Mesenchymal stem cell (in vitro differentiated cells and primary cell): ENCODE results near the gene PHIP.

Experiments
- DNase-seq: peaks from one replicate; pipeline ENCODE4 v3.0.0-alpha.2; 2013
- H2AFZ ChIP-seq: one replicate; pipeline ENCODE4 v1.6.1; 2013; ENCODE audit warnings: low read depth, mild to moderate bottlenecking, control low read depth, inconsistent platforms, low read length, moderate library complexity
- H2AK5ac ChIP-seq: 2 replicates; pipeline ENCODE4 v1.6.1; 2013; ENCODE audit warnings: low read length, moderate library complexity, mild to moderate bottlenecking, inconsistent platforms; ENCODE audit not compliant: severe bottlenecking
- H2BK120ac ChIP-seq: one replicate; pipeline ENCODE4 v1.6.1; 2013; ENCODE audit warnings: low read depth, mild to moderate bottlenecking, inconsistent platforms, low read length, moderate library complexity
- H2BK12ac ChIP-seq, 2 experiments: one replicate each; pipeline ENCODE4 v1.6.1; 2013; ENCODE audit warnings: inconsistent platforms in 2 of 2, low read length in 2 of 2, mild to moderate bottlenecking in 2 of 2, moderate library complexity in 2 of 2, control low read depth in 1 of 2
- H2BK15ac ChIP-seq: one replicate; pipeline ENCODE4 v1.6.1; 2013; ENCODE audit warnings: mild to moderate bottlenecking, low read depth, inconsistent platforms; ENCODE audit not compliant: poor library complexity, severe bottlenecking
- H2BK5ac ChIP-seq: 2 replicates; pipeline ENCODE4 v1.6.1; 2013; ENCODE audit warnings: low read depth, mild to moderate bottlenecking, low read length, control low read depth, inconsistent platforms; ENCODE audit not compliant: poor library complexity, severe bottlenecking
- H3K14ac ChIP-seq, 2 experiments: one replicate each; pipeline ENCODE4 v1.6.1; 2013; ENCODE audit warnings: inconsistent platforms in 2 of 2, low read length in 2 of 2, control low read depth in 1 of 2, mild to moderate bottlenecking in 1 of 2, moderate library complexity in 1 of 2
- H3K18ac ChIP-seq, 2 experiments: one replicate each; pipeline ENCODE4 v1.6.1; 2013; ENCODE audit warnings: inconsistent platforms in 2 of 2, low read length in 2 of 2, control low read depth in 1 of 2, low read depth in 1 of 2, mild to moderate bottlenecking in 1 of 2
- H3K23ac ChIP-seq, 2 experiments: one replicate each; pipeline ENCODE4 v1.6.1; 2013; ENCODE audit warnings: inconsistent platforms in 2 of 2, low read length in 2 of 2, mild to moderate bottlenecking in 2 of 2, moderate library complexity in 2 of 2, control low read depth in 1 of 2
- H3K27ac ChIP-seq: 2 replicates; pipeline ENCODE4 v1.5.1; 2013; ENCODE audit warnings: mild to moderate bottlenecking, moderate library complexity, low read length, control low read depth, inconsistent platforms; ENCODE audit not compliant: poor library complexity, severe bottlenecking
- H3K27me3 ChIP-seq, 2 experiments: 2 replicates each; pipeline versions ENCODE4 v1.6.1 to v1.7.0; 2013; ENCODE audit warnings: low read length in 2 of 2, mild to moderate bottlenecking in 2 of 2, moderate library complexity in 2 of 2, control low read depth in 1 of 2, inconsistent platforms in 1 of 2; ENCODE audit not compliant: control insufficient read depth in 1 of 2, insufficient read depth in 1 of 2
- H3K36me3 ChIP-seq, 2 experiments: 2 replicates each; pipeline versions ENCODE4 v1.6.1 to v1.7.0; 2013; ENCODE audit warnings: low read length in 2 of 2, control low read depth in 1 of 2, inconsistent platforms in 1 of 2, low read depth in 1 of 2, mild to moderate bottlenecking in 1 of 2; ENCODE audit not compliant: insufficient read depth in 2 of 2, control insufficient read depth in 1 of 2
- H3K4ac ChIP-seq, 2 experiments: one replicate each; pipeline ENCODE4 v1.6.1; 2013; ENCODE audit warnings: inconsistent platforms in 2 of 2, low read length in 2 of 2, mild to moderate bottlenecking in 2 of 2, moderate library complexity in 2 of 2, control low read depth in 1 of 2, low read depth in 1 of 2
- H3K4me1 ChIP-seq: 2 replicates; pipeline ENCODE4 v1.6.1; 2013; ENCODE audit warnings: low read depth, low read length, control low read depth; ENCODE audit not compliant: control insufficient read depth, insufficient read depth
- H3K4me2 ChIP-seq: 2 replicates; pipeline ENCODE4 v1.6.1; 2013; ENCODE audit warnings: low read length, mild to moderate bottlenecking, inconsistent platforms; ENCODE audit not compliant: poor library complexity, severe bottlenecking
- H3K4me3 ChIP-seq, 2 experiments: 2 replicates each; pipeline versions ENCODE4 v1.5.1 to v1.7.0; 2013; ENCODE audit warnings: low read length in 2 of 2, mild to moderate bottlenecking in 2 of 2, control low read depth in 1 of 2, low read depth in 1 of 2; ENCODE audit not compliant: insufficient read depth in 1 of 2
- H3K79me1 ChIP-seq: replicated peaks from 2 replicates; pipeline ENCODE4 v1.6.1; 2013; ENCODE audit warnings: mild to moderate bottlenecking, control low read depth, low read length, inconsistent platforms; ENCODE audit not compliant: poor library complexity, severe bottlenecking
- H3K9ac ChIP-seq: 2 replicates; pipeline ENCODE4 v1.7.0; 2013; ENCODE audit warnings: mild to moderate bottlenecking, low read length, moderate library complexity
- H3K9me3 ChIP-seq: 2 replicates; pipeline ENCODE4 v1.7.0; 2013; ENCODE audit warnings: mild to moderate bottlenecking, low read length; ENCODE audit not compliant: control insufficient read depth
- H4K8ac ChIP-seq: one replicate; pipeline ENCODE4 v1.6.1; 2013; ENCODE audit warnings: inconsistent platforms, mild to moderate bottlenecking, low read length, moderate library complexity
- H4K91ac ChIP-seq: one replicate; pipeline ENCODE4 v1.6.1; 2013; ENCODE audit warnings: mild to moderate bottlenecking, low read length, inconsistent platforms
- WGBS: methylation state at CpG from one replicate; pipeline ENCODE4 v1.1.7; 2013; ENCODE audit warnings: mixed read lengths; 5-methylcytosine and 5-hydroxymethylcytosine counted together

The PHIP gene

GRCh38 chr6:78947529-78947928 is 130.5 kb downstream of the PHIP start:
- H2BK12ac ChIP-seq = no peak overlapping the region
- H3K4me1 ChIP-seq = peaks cover 2% of the 10 kb centered on the region
- peaks cover 15% of the 10 kb centered on the region for H3K9me3 ChIP-seq
- peaks cover 19 to 94% of the 10 kb centered on the region in 2 experiments for H3K36me3 ChIP-seq
- peak; percentile 18 for DNase-seq
- H2BK120ac ChIP-seq = no peak overlapping the region
- no peak overlapping the region for H2BK15ac ChIP-seq
- H3K18ac ChIP-seq = no peak overlapping the region
- H3K14ac ChIP-seq = no peak overlapping the region
- H2AFZ ChIP-seq = no peak overlapping the region
- no peak overlapping the region for H3K4me3 ChIP-seq
- H4K8ac ChIP-seq = no peak overlapping the region
- H3K27ac ChIP-seq = peak overlapping the region; percentile 43
- no peak overlapping the region for H4K91ac ChIP-seq
- H3K23ac ChIP-seq = no peak overlapping the region
- H3K9ac ChIP-seq = no peak overlapping the region
- WGBS = 100% methylated on average over 1 of the region's 2 CpGs
- H3K4me2 ChIP-seq = no peak overlapping the region
- H3K4ac ChIP-seq = no peak overlapping the region
- no peak overlapping the region for H2BK5ac ChIP-seq
- no peaks in the 10 kb centered on the region for H3K27me3 ChIP-seq
- H2AK5ac ChIP-seq = no peak overlapping the region
- H3K79me1 ChIP-seq = peaks cover 13% of the 10 kb centered on the region

GRCh38 chr6:78942446-78942845 is 135.6 kb downstream of the PHIP start:
- Histone ChIP-seq H2BK15ac (no peak overlapping the region), H3K9ac (no peak overlapping the region), H3K9me3 (no peaks in the 10 kb centered on the region), H2BK5ac (no peak overlapping the region), H3K36me3 (peaks cover 3 to 86% of the 10 kb centered on the region in 2 experiments), H3K4me1 (no peaks in the 10 kb centered on the region), H4K91ac (no peak overlapping the region), H2AFZ (no peak overlapping the region), H2AK5ac (no peak overlapping the region), H2BK120ac (no peak overlapping the region), H3K23ac (no peak overlapping the region), H2BK12ac (no peak overlapping the region), H4K8ac (no peak overlapping the region), H3K27ac (no peak overlapping the region), H3K14ac (no peak overlapping the region), H3K79me1 (peaks cover 5% of the 10 kb centered on the region), H3K4ac (no peak overlapping the region), H3K27me3 (no peaks in the 10 kb centered on the region), H3K4me2 (no peak overlapping the region), H3K18ac (no peak overlapping the region), H3K4me3 (no peak overlapping the region)
- WGBS = 89% methylated on average over 1 of the region's 1 CpG
- peak; percentile 37 for DNase-seq

DNA sequence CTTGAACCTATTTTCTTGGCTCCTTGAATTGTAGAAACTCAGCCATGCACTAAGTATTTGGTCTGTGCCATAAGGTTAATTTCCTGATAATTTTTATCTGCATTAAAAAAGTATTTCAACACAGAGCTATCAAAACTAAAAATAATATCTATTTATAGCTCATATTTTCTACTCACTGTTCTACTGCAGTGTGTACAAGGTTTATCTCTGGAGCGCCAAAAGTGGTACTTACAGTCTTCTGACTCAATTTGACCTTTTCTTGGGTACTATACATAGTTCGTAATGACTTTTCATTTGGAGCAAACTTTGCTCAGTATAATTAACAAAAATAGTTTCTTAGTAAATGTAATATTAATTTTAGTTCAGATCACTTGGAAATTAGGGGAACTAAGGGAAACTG is 141.5 kb downstream of the PHIP start:
- Histone ChIP-seq H2AFZ (no peak overlapping the region), H3K4me3 (no peak overlapping the region), H3K23ac (no peak overlapping the region), H3K4ac (no peak overlapping the region), H2BK15ac (no peak overlapping the region), H4K8ac (no peak overlapping the region), H3K27ac (no peak overlapping the region), H2BK12ac (no peak overlapping the region), H3K9ac (no peak overlapping the region), H3K14ac (no peak overlapping the region), H2AK5ac (no peak overlapping the region), H3K9me3 (peaks cover 6% of the 10 kb centered on the region), H3K27me3 (no peaks in the 10 kb centered on the region), H3K18ac (no peak overlapping the region), H3K4me2 (no peak overlapping the region), H4K91ac (no peak overlapping the region), H2BK5ac (no peak overlapping the region), H3K36me3 (peaks cover 3 to 42% of the 10 kb centered on the region in 2 experiments), H2BK120ac (no peak overlapping the region), H3K79me1 (peaks cover 2% of the 10 kb centered on the region), H3K4me1 (no peaks in the 10 kb centered on the region)
- WGBS = 100% methylated on average over 1 of the region's 2 CpGs
- DNase-seq = no peak

DNA sequence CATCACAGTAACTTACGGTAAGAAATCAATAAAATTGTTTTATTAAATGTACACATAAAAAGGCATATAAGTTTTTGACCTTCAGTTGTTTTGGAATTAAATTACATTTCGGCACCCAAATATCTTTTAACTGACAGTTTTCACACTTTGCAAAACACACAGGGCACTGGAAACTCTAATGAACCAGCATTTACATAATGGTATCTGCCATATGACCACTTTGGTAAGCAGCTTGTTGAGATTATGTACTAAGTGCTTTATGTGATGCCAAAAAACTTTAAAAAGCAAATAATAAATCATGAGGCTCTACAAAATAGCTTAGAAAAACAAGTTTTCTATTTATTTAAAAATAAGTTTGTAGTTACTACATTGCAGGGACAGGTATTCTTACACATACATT is 142.5 kb downstream of the PHIP start:
- no peak for DNase-seq
- Histone ChIP-seq H2AK5ac (no peak overlapping the region), H3K9me3 (peaks cover 6% of the 10 kb centered on the region), H2AFZ (no peak overlapping the region), H3K79me1 (peaks cover under 1% of the 10 kb centered on the region), H3K23ac (no peak overlapping the region), H3K14ac (no peak overlapping the region), H3K4me3 (no peak overlapping the region), H2BK12ac (no peak overlapping the region), H4K8ac (no peak overlapping the region), H3K18ac (no peak overlapping the region), H2BK15ac (no peak overlapping the region), H3K9ac (no peak overlapping the region), H3K36me3 (peaks cover 3 to 33% of the 10 kb centered on the region in 2 experiments), H2BK5ac (no peak overlapping the region), H4K91ac (no peak overlapping the region), H2BK120ac (no peak overlapping the region), H3K4me2 (no peak overlapping the region), H3K27ac (no peak overlapping the region), H3K4ac (no peak overlapping the region), H3K27me3 (no peaks in the 10 kb centered on the region), H3K4me1 (no peaks in the 10 kb centered on the region)
- no CpG with 5 or more reads among the region's 2 CpGs for WGBS
